ENCODE data around the gene TNFSF15. TPM values are rescaled to one million over a fixed set of nuclear protein-coding genes. Genes with fewer than 3 reads are reported as not detected.

The TNFSF15 gene
- total and polyA plus RNA-seq, 7 donors: 0.03 to 0.13 (median 0.04) TPM; not detected in 2

DNA sequence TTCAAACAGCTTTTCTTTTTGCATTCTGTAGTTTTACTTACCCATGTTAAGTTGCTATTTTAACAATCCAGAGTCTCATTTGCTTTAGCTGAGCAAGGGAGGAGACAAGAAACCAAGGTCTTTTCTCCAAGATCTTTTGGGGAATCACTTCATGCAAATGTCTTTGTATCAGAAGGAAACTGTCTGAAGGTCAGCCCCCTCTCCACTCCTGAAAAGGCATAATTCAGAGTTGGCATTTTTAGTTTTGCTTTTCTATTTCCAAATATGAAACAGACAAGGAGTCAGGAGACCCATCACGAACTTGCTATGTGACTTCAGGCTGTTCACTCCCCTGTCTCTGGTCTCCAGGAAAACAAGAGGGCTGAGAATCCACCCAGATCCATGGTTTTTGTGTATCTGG, 12.3 kb upstream of the TNFSF15 start:
- intact Hi-C loops (cut with DNase I): no loop called here
- WGBS, 3 donors: 76 to 92% (median 80%) methylated on average over 1 of the region's 1 CpG
- no peak for TF ChIP-seq CTCF (IDR thresholded peaks at IDR 0.05)
- Histone ChIP-seq H3K27ac (no peak overlapping the region), H3K36me3 (ENCODE audit: insufficient read depth in 1 of 2, low read depth in 1 of 2) (no peaks in the 10 kb centered on the region), H3K4me1 (no peaks in the 10 kb centered on the region), H3K4me3 (no peak overlapping the region), H3K9me3 (no peaks in the 10 kb centered on the region), H3K27me3 (ENCODE audit: insufficient read depth in 3 of 3, low read length in 2 of 3) (no peaks in the 10 kb centered on the region)
- ATAC-seq (no peak), DNase-seq (no peak)

DNA sequence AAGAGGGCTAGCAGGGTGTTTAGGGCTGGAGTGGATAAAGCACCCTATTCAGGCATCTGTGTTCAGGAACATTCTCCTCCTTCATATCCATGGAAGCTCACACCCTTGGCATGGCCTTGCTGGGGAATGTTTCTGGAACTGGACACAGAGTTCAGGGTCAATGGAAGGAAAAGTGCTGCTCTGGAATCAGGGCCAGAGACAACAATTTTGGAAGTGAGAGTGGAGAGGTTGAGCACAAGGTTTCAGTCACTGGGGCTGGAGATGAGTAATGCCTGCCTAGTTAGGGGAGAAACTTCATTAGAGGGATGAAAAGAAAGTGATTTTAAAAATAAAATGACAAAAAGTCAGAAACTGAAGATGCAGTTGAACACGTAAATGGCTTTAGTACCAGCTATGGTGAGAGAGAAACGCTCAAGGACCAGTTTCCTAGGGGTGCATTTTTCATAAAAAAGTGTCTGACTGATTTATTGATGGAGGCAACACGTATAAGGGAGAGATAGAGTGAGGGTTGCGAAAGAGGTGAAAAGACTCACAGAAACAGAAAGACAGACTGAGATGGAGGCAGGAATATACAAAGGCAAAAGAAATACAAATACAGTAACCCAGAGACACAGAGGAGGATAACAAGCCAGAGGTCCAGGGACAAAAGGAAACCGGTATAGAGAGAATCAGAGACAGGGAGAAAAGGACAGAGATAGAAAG, 8.0 kb upstream of the TNFSF15 start:
- Histone ChIP-seq H3K27ac (no peak overlapping the region), H3K36me3 (ENCODE audit: insufficient read depth in 1 of 2, low read depth in 1 of 2) (no peaks in the 10 kb centered on the region), H3K4me3 (no peak overlapping the region), H3K9me3 (no peaks in the 10 kb centered on the region), H3K4me1 (no peaks in the 10 kb centered on the region), H3K27me3 (ENCODE audit: insufficient read depth in 3 of 3, low read length in 2 of 3) (no peaks in the 10 kb centered on the region)
- no peak for DNase-seq
- no peak for ATAC-seq
- intact Hi-C loops (cut with DNase I): no loop called here
- TF ChIP-seq CTCF (IDR thresholded peaks at IDR 0.05): no peak
- WGBS, 3 donors: 89 to 91% (median 89%) methylated on average over 5 of the region's 5 CpGs

- H3K36me3 ChIP-seq (ENCODE audit: insufficient read depth in 1 of 2, low read depth in 1 of 2): no peaks in the 10 kb centered on the region
- H3K9me3 ChIP-seq: no peaks in the 10 kb centered on the region
- H3K27me3 ChIP-seq (ENCODE audit: insufficient read depth in 3 of 3, low read length in 2 of 3): no peaks in the 10 kb centered on the region
- TF ChIP-seq CTCF (IDR thresholded peaks at IDR 0.05): no peak
- intact Hi-C loops (cut with DNase I): loop anchor here in 1 of 2 donors (1.0 kb wide), 1 partner anchor 13 kb away; no protein-coding TSS in a partner anchor
- DNase-seq (no peak), ATAC-seq (no peak)
- no peak overlapping the region for H3K27ac ChIP-seq
- no peak overlapping the region for H3K4me3 ChIP-seq
- peaks cover 3% of the 10 kb centered on the region for H3K4me1 ChIP-seq
- 71 to 79% (median 78%) methylated on average over 5 of the region's 5 CpGs for WGBS, 3 donors
Observed at GRCh38 chr9:114811966-114812636, 6.3 kb upstream of the TNFSF15 start.

GRCh38 chr9:114811301-114811700, 5.5 kb upstream of the TNFSF15 start:
- no peak for ATAC-seq
- Histone ChIP-seq H3K9me3 (no peaks in the 10 kb centered on the region), H3K36me3 (ENCODE audit: insufficient read depth in 1 of 2, low read depth in 1 of 2) (no peaks in the 10 kb centered on the region), H3K4me1 (peaks cover 10% of the 10 kb centered on the region), H3K27ac (no peak overlapping the region), H3K27me3 (ENCODE audit: insufficient read depth in 3 of 3, low read length in 2 of 3) (no peaks in the 10 kb centered on the region), H3K4me3 (no peak overlapping the region)
- 65 to 78% (median 65%) methylated on average over 4 of the region's 4 CpGs for WGBS, 3 donors
- DNase-seq: no peak
- no peak for TF ChIP-seq CTCF (IDR thresholded peaks at IDR 0.05)
- intact Hi-C loops (cut with DNase I): no loop called here
